Measurements from ENCODE around the gene ELOF1.

The ELOF1 gene

GRCh38 chr19:11534538-11534937, 24.5 kb downstream of the ELOF1 start:
- FAIRE-seq: no peak

GRCh38 chr19:11530432-11530831, 28.6 kb downstream of the ELOF1 start:
- FAIRE-seq: no peak

GRCh38 chr19:11528551-11529341, 30.3 kb downstream of the ELOF1 start, which contains the start of gene ECSIT:
Gene ECSIT (minus strand): TSS chr19:11529134. CDS start chr19:11519170, 9,964 bp downstream.
- peak; percentile 93 for FAIRE-seq

- no peak for FAIRE-seq
Measured at GRCh38 chr19:11519138-11519537, 39.9 kb downstream of the ELOF1 start.

- FAIRE-seq: no peak
Measured at GRCh38 chr19:11513946-11514345, 45.1 kb downstream of the ELOF1 start.

GRCh38 chr19:11510444-11510843, 48.6 kb downstream of the ELOF1 start:
- no peak for FAIRE-seq

GRCh38 chr19:11507370-11508078, 51.5 kb downstream of the ELOF1 start:
- FAIRE-seq: no peak

GRCh38 chr19:11506967-11507366, 52.1 kb downstream of the ELOF1 start:
- FAIRE-seq: no peak

- no peak for FAIRE-seq
Measured at GRCh38 chr19:11506101-11506555, 52.9 kb downstream of the ELOF1 start.

- peak; percentile 25 for FAIRE-seq
Measured at GRCh38 chr19:11505504-11506100, 53.4 kb downstream of the ELOF1 start, which contains the start of gene ZNF653. Gene ZNF653 (minus strand): TSS chr19:11505839. CDS start chr19:11505786, 53 bp downstream.

GRCh38 chr19:11505032-11505503, 54.0 kb downstream of the ELOF1 start:
- no peak for FAIRE-seq

GRCh38 chr19:11504502-11505031, 54.5 kb downstream of the ELOF1 start:
- no peak for FAIRE-seq

Data from TTC549 (cell line).